ENCODE results near the gene BTNL8.
"Not testable (repeated sequence)": the region's sequence is repeated elsewhere in the genome, so short reads cannot be mapped to it uniquely, and the experiment has no call there.

BTNL8 gene

GRCh38 chr5:180875860-180876426 is 23.0 kb upstream of the BTNL8 start:
- no peak for DNase-seq

GRCh38 chr5:180885845-180886529 is 13.0 kb upstream of the BTNL8 start:
- not testable (repeated sequence) for DNase-seq

- DNase-seq: no peak
Observed at GRCh38 chr5:180889381-180889780, 9.6 kb upstream of the BTNL8 start.

GRCh38 chr5:180895330-180895729 is 3.6 kb upstream of the BTNL8 start:
- DNase-seq: not testable (repeated sequence)

GRCh38 chr5:180900178-180900577 is 1.2 kb downstream of the BTNL8 start:
- DNase-seq: no peak

- no peak for DNase-seq
Observed at GRCh38 chr5:180901319-180902009, 2.5 kb downstream of the BTNL8 start.

- no peak for DNase-seq
Observed at GRCh38 chr5:180908400-180908799, 9.4 kb downstream of the BTNL8 start.

- no peak for DNase-seq
Observed at GRCh38 chr5:180908998-180909731, 10.2 kb downstream of the BTNL8 start.

- no peak for DNase-seq
Observed at GRCh38 chr5:180909782-180910181, 10.8 kb downstream of the BTNL8 start.

- no peak for DNase-seq
Observed at GRCh38 chr5:180910182-180910581, 11.2 kb downstream of the BTNL8 start.

GRCh38 chr5:180910735-180911134 is 11.8 kb downstream of the BTNL8 start:
- DNase-seq: no peak

- no peak for DNase-seq
Observed at GRCh38 chr5:180914646-180915045, 15.7 kb downstream of the BTNL8 start.

- no peak for DNase-seq
Observed at GRCh38 chr5:180915924-180916323, 17.0 kb downstream of the BTNL8 start.

- DNase-seq: no peak
Observed at GRCh38 chr5:180918380-180918779, 19.4 kb downstream of the BTNL8 start.

- DNase-seq: no peak
Observed at GRCh38 chr5:180920710-180921109, 21.8 kb downstream of the BTNL8 start.

GRCh38 chr5:180922932-180923331 is 24.0 kb downstream of the BTNL8 start:
- DNase-seq: no peak

GRCh38 chr5:180932660-180933059 is 33.7 kb downstream of the BTNL8 start:
- no peak for DNase-seq

GRCh38 chr5:180935203-180935602 is 36.2 kb downstream of the BTNL8 start:
- DNase-seq: no peak

- no peak for DNase-seq
Observed at GRCh38 chr5:180938294-180938693, 39.3 kb downstream of the BTNL8 start.

GRCh38 chr5:180950291-180950949 is 51.5 kb downstream of the BTNL8 start:
- DNase-seq: no peak

- DNase-seq: no peak
Observed at GRCh38 chr5:180959661-180960060, 60.7 kb downstream of the BTNL8 start.

GRCh38 chr5:180960209-180960608 is 61.2 kb downstream of the BTNL8 start:
- no peak for DNase-seq

- DNase-seq: no peak
Observed at GRCh38 chr5:180969406-180969805, 70.4 kb downstream of the BTNL8 start.

Measured in activated naive CD4-positive, alpha-beta T cell treated with Interleukin-2 at 50 U/mL for 16 hours (primary cell).